ENCODE data around the gene ZNHIT1. TPM values are rescaled to one million over a fixed set of nuclear protein-coding genes. Genes with fewer than 3 reads are reported as not detected.
"Not testable (repeated sequence)": the region's sequence is repeated elsewhere in the genome, so short reads cannot be mapped to it uniquely, and the experiment has no call there.

Gene ZNHIT1
- polyA plus RNA-seq, 10 donors: 35.6 to 53.8 (median 41.2) TPM

DNA sequence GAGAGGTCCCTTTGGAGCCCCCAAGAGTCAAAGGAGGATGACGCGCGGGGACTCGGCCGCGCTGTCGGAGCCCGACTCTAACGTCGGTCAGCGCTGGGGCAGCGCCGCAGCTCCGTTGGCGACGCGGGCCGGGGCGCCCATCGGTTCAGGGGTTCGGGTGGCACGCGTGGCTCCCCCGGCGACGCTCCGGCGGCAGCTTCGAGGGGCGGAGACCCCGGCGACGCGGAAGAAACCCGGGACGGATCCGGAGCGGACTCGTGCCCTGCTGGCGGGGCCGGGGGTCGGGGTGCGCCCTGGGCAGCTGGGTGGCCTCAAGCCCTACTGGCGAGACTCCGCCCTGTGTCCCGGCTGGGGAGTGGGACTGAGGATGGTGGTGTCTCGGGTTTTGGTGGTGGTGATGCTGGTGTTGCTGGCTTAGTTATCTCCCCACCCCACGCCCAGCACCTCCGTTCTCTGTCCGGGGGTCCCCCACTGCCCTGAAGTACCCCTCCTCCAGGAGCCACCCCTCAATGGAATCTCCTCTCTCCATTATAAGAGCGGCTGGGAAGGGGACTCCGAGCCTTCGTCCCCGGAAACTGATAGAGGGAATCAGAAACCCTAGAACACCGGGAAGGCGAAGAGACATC, 37.7 kb upstream of the ZNHIT1 start, which contains the start of gene NAT16:
Gene NAT16 (minus strand): TSS at position 164 of the 626 bp plus-strand sequence. CDS start 5,486 bp downstream, outside the sequence.
- DNase-seq: no peak

- no peak for DNase-seq
These were observed 32.6 kb upstream of the ZNHIT1 start for GRCh38 chr7:101185258-101185839.

- no peak for DNase-seq
These were observed 31.8 kb upstream of the ZNHIT1 start for GRCh38 chr7:101186194-101186593.

GRCh38 chr7:101186844-101187428, 31.0 kb upstream of the ZNHIT1 start:
- DNase-seq: no peak

GRCh38 chr7:101189109-101189508, 28.9 kb upstream of the ZNHIT1 start:
- no peak for DNase-seq

- DNase-seq: no peak
These were observed 22.1 kb upstream of the ZNHIT1 start for GRCh38 chr7:101195884-101196283.

DNA sequence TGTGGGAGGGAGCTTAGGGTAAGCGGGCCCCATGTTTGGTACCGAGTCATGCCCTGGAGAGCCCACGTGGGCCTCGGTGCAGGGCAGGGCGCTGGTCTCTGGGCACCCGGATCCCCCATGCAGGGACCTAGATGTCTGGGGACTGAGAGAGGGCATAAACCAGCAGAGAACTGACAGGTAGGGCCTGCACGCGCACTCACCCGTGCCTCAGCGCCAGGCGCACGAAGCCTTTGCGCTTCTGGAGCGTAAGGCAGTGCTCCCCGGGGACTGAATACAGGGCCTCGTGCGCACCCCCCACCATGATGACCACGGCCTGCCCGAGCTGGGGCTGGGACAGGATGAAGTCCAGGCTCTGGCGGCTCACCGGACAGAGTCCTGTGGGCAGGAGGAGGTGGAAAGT, 20.0 kb upstream of the ZNHIT1 start:
- no peak for DNase-seq

GRCh38 chr7:101198476-101198875, 19.5 kb upstream of the ZNHIT1 start:
- DNase-seq: no peak

DNA sequence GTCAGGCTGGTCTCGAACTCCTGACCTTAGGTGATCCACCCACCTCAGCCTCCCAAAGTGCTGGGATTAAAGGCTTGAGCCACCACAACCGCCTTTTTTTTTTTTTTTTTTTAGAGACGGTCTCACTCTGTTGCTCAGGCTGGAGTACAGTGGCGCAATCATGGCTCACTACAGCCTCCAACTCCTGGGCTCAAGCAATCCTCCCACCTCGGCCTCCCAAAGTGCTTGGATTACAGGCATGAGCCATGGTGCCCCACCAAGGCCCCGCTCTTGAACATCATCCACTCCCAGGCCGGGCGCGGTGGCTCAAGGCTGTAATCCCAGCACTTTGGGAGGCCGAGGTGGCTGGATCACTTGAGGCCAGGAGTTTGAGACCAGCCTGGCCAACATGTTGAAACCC, 18.4 kb upstream of the ZNHIT1 start:
- DNase-seq: not testable (repeated sequence)

- DNase-seq: no peak
These were observed 17.5 kb upstream of the ZNHIT1 start for GRCh38 chr7:101200504-101200861.

DNA sequence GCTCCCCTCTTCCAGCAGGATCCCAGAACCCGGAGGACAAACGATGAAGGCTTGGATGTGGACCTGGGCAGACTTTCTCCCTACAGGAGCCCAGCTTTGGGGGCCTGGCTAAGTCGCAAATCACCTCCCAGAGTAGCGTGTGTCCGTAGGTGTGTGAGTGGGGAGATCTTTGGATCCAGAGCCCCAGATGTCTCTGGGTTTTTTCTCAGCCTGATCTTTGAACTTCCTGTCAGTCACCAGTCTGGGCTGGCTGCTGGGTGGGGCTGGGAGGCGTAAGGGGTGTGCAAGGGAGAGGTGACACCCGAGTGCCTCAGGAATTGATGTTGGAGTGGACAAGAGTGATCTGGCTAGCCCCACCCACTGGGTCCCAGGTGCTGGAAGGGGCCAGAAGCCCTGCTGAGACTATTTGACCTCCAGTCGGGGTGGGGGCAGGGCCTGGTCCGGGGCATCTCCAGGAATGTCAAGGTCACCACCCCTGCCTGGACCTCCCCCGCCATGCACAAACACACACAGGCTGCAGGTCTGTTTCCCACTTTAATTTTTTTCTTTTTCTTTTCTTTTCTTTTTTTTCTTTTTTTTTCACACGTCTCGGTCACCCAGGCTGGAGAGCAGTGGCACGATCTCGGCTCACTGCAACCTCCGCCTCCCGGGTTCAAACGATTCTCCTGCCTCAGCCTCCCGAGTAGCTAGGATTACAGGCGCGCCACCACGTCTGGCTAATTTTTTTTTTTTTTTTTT, 16.9 kb upstream of the ZNHIT1 start, which contains the start of gene MOGAT3:
Gene MOGAT3 (minus strand): TSS at position 175 of the 738 bp plus-strand sequence. CDS start 182 bp downstream, outside the sequence.
- no peak for DNase-seq

DNA sequence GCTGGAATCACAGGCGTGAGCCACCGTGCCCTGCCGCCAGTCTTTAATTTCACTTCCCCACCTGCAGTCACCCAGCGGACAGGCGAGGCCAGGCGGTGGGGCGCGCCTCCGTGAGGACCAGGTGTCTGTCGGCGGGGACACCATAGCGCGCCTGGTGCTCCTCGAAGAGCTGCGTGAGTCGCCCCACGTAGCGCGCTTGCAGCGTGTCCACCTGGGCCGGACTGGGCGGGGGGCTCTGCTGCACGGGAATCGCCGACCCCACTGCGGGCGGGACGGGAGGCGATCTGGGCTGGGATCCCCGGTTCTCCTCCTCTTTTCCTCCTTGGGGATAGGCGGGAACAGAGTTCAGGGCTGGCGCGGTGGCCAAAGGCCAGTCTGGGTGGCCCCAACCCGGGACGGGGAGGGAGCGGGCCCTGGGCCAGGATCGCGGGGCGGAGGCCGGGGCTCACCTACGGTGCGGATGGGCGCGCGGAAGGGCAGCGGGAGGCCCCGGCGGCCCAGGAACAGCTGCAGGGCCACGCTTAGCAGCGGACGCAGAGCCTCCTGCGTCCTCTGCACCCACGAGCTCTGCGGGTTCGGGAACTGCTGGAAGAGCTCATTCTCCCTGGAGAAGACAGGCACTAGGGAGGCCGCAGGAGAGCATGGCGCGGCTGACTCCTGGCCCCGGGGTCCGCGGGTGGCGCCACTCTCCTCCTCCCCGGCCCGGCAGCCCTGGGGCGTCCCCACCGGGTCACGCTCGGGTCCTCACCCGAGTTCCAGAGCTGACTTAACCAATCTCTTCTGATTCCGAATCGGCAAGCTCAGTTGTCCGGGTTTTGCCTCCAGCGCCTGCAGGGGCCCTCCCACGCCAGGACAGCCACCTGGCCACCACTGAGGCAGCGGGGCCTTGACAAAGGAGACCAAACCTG, 16.0 kb upstream of the ZNHIT1 start:
- DNase-seq: no peak

DNA sequence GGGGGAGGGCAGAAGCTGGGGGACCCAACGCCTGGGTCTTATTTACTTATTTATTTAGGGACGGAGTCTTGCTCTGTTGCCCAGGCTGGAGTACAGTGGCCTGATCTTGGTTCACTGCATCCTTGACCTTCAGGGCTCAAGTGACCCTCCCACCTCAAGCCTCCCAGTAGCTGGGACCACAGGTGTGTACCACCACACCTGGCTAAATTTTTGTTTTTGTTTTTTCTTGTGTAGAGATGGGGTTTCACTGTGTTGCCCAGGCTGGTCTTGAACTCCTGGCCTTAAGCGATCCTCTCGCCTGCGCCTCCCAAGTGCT, 15.4 kb upstream of the ZNHIT1 start:
- DNase-seq: no peak

GRCh38 chr7:101203740-101204738, 13.9 kb upstream of the ZNHIT1 start:
- not testable (repeated sequence) for DNase-seq

DNA sequence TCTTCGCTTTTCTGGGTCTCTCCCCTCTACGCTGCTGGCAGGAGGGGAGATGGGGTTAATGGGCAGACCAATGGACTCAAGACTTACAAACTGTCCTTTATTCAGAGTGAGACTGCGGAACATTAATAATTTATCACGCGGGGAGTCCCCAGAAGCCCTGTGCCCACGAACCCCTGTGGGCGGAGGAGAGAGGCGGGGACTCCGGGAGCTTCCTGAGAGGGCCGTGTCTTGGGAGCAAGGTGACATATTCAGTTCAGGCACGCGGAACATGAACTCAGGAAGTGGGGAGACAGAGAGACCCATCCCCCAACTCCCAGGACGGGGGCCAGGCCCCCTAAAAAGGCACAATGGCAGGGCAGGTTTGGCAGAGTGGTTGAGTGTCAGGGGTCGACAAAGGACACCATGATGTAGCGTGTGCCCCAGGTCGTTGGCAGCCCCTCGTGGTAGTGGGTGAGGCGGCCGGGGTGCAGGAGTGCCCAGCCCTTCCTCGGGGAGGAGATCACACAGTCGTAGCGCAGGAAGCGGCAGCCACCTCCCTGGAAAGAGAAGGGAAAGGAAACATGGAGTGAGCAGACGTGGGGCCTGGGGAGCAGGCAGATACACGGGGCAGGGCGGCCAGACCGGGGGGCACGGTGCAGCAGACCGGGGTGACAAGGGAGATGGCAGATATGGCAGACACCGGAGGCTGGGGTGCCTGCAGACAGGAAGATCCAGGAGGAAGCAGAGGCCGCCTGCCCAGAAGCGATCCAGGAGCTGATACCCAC, 11.9 kb upstream of the ZNHIT1 start:
- DNase-seq: no peak

- DNase-seq: no peak
These were observed 11.3 kb upstream of the ZNHIT1 start for GRCh38 chr7:101206665-101207042.

- no peak for DNase-seq
These were observed 10.5 kb upstream of the ZNHIT1 start for GRCh38 chr7:101207459-101207858.

DNA sequence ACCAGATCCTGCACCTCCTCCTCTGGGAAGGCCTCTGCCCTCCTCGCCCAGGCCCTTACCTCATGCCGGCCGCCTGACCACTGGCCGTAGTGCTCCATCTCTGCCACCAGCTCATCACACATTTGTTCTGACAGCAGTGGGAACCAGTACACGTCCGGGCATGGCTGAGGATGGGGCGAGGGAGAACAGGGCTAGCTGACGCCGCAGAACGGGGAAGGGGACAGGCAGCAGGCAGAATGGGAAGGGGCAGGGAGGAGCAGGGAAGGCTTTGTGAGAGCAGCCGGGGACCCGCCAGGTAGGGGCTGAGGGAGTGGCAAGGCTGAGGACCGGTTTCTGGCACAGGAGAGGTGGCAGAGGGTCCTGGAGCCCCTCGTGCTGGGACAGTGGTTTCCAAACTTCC, 9.2 kb upstream of the ZNHIT1 start:
- DNase-seq: no peak

GRCh38 chr7:101210143-101210542, 7.8 kb upstream of the ZNHIT1 start:
- no peak for DNase-seq

GRCh38 chr7:101211501-101211900, 6.5 kb upstream of the ZNHIT1 start:
- DNase-seq: no peak
